Liver (tissue), 3 donors: Measurements from ENCODE around the gene ATAD1.

Experiments
- GABPA ChIP-seq, 2 donors: IDR thresholded peaks in 1 of 2; conservative IDR thresholded peaks in 1 of 2; 2 replicates each; pipeline ENCODE4 v1.6.1; 2016; ENCODE audit warnings: antibody characterized with exemption in 2 of 2, mild to moderate bottlenecking in 1 of 2, moderate library complexity in 1 of 2
- JUND ChIP-seq, 2 donors: IDR thresholded peaks; 2 replicates each; pipeline ENCODE4 v1.6.1; 2016; ENCODE audit warnings: antibody characterized with exemption in 2 of 2
- RXRA ChIP-seq, 2 donors: IDR thresholded peaks; 2 replicates each; pipeline ENCODE4 v1.6.1; 2017 to 2018; ENCODE audit warnings: antibody characterized with exemption in 2 of 2, mild to moderate bottlenecking in 1 of 2
- YY1 ChIP-seq: IDR thresholded peaks from 2 replicates; pipeline ENCODE4 v1.6.1; 2016; ENCODE audit warnings: antibody characterized with exemption, mild to moderate bottlenecking
- TF ChIP-seq, protein P1 (sequence below): fragments of 150-350 bp; IDR thresholded peaks from 2 replicates; pipeline ENCODE4 v1.5.1; 2017; ENCODE audit warnings: improper control_type of control experiment, low read depth, low read length; ENCODE audit not compliant: missing input control
- TF ChIP-seq, protein P2 (sequence below): IDR thresholded peaks from 2 replicates; pipeline ENCODE4 v1.6.1; 2016; ENCODE audit warnings: antibody characterized with exemption
- TF ChIP-seq, protein P3 (sequence below): IDR thresholded peaks from 2 replicates; pipeline ENCODE4 v1.6.1; 2016; ENCODE audit warnings: antibody characterized with exemption, mild to moderate bottlenecking
- donor health status: healthy.
- donor health status: healthy.

DNA sequence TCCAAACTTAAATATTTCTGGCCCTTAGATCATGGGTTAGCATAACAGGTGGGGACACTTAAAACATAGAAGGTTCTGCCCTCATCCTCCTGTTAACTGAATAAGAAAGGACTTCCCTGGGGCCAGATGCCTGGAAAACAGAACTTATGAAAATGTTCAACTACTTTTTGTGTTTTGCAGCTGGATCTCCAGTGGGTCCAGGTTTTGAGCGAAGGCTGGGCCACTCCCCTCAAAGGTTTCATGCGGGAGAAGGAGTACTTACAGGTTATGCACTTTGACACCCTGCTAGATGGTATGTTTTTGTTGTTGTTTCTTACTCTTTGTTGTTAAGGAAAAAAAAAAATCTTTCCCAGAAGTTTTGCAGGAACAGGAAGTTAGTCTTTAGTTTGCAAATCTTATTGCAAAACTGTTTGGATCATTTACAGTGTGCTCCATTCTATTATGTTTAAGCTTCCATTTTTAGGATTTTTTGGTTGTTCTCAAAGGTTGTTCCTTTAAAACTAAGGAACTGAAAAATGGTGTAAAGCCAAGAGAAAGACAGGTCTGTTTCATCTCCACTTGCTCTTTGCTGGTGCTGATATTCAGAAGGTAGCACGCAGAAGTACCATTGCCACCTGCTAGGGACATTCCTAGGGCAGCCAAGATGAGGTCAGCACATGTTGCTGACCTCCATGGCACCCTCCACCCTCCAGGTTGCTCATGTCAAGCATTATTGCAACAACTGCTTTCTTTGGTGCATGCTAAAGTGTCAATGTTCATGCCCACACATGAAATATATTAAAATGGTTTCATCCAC is 102.3 kb downstream of the ATAD1 start:
- TF ChIP-seq RXRA (IDR thresholded peaks at IDR 0.05) (no peak), JUND (IDR thresholded peaks at IDR 0.05) (no peak), GABPA (IDR thresholded peaks at IDR 0.05 in 1 of 2, conservative IDR thresholded peaks at IDR 0.05 in 1 of 2) (no peak), YY1 (no peak)
- TF ChIP-seq, protein P1, sequence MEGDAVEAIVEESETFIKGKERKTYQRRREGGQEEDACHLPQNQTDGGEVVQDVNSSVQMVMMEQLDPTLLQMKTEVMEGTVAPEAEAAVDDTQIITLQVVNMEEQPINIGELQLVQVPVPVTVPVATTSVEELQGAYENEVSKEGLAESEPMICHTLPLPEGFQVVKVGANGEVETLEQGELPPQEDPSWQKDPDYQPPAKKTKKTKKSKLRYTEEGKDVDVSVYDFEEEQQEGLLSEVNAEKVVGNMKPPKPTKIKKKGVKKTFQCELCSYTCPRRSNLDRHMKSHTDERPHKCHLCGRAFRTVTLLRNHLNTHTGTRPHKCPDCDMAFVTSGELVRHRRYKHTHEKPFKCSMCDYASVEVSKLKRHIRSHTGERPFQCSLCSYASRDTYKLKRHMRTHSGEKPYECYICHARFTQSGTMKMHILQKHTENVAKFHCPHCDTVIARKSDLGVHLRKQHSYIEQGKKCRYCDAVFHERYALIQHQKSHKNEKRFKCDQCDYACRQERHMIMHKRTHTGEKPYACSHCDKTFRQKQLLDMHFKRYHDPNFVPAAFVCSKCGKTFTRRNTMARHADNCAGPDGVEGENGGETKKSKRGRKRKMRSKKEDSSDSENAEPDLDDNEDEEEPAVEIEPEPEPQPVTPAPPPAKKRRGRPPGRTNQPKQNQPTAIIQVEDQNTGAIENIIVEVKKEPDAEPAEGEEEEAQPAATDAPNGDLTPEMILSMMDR = no peak
- TF ChIP-seq, protein P2, sequence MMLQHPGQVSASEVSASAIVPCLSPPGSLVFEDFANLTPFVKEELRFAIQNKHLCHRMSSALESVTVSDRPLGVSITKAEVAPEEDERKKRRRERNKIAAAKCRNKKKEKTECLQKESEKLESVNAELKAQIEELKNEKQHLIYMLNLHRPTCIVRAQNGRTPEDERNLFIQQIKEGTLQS = no peak
- TF ChIP-seq, protein P3, sequence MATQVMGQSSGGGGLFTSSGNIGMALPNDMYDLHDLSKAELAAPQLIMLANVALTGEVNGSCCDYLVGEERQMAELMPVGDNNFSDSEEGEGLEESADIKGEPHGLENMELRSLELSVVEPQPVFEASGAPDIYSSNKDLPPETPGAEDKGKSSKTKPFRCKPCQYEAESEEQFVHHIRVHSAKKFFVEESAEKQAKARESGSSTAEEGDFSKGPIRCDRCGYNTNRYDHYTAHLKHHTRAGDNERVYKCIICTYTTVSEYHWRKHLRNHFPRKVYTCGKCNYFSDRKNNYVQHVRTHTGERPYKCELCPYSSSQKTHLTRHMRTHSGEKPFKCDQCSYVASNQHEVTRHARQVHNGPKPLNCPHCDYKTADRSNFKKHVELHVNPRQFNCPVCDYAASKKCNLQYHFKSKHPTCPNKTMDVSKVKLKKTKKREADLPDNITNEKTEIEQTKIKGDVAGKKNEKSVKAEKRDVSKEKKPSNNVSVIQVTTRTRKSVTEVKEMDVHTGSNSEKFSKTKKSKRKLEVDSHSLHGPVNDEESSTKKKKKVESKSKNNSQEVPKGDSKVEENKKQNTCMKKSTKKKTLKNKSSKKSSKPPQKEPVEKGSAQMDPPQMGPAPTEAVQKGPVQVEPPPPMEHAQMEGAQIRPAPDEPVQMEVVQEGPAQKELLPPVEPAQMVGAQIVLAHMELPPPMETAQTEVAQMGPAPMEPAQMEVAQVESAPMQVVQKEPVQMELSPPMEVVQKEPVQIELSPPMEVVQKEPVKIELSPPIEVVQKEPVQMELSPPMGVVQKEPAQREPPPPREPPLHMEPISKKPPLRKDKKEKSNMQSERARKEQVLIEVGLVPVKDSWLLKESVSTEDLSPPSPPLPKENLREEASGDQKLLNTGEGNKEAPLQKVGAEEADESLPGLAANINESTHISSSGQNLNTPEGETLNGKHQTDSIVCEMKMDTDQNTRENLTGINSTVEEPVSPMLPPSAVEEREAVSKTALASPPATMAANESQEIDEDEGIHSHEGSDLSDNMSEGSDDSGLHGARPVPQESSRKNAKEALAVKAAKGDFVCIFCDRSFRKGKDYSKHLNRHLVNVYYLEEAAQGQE = no peak
